Effector memory CD4-positive, alpha-beta T cell (primary cell): ENCODE results near the gene APP.

ENCODE experiments used
- DNase-seq, 3 donors: peaks; one replicate each; pipeline ENCODE4 v3.0.0-alpha.2; 2020
- H3K27ac ChIP-seq: 2 replicates; pipeline ENCODE4 v1.7.0; 2013; ENCODE audit warnings: mild to moderate bottlenecking, low read length, moderate library complexity; ENCODE audit not compliant: insufficient read depth, poor library complexity, severe bottlenecking
- H3K27me3 ChIP-seq: replicated peaks from 2 replicates; pipeline ENCODE4 v1.7.0; 2013; ENCODE audit warnings: mild to moderate bottlenecking, low read length; ENCODE audit not compliant: insufficient read depth, control insufficient read depth, poor library complexity, severe bottlenecking
- H3K36me3 ChIP-seq: 2 replicates; pipeline ENCODE4 v1.7.0; 2013; ENCODE audit warnings: mild to moderate bottlenecking, low read length, moderate library complexity; ENCODE audit not compliant: control insufficient read depth, insufficient read depth
- H3K4me1 ChIP-seq: 2 replicates; pipeline ENCODE4 v1.7.0; 2013; ENCODE audit warnings: low read length, mild to moderate bottlenecking; ENCODE audit not compliant: control insufficient read depth, insufficient read depth, poor library complexity, severe bottlenecking
- H3K4me3 ChIP-seq: 2 replicates; pipeline ENCODE4 v1.7.0; 2013; ENCODE audit warnings: low read length, low read depth, mild to moderate bottlenecking; ENCODE audit not compliant: insufficient read depth, poor library complexity, severe bottlenecking
- H3K9me3 ChIP-seq: 2 replicates; pipeline ENCODE4 v1.7.0; 2013; ENCODE audit warnings: mild to moderate bottlenecking, low read length, moderate library complexity; ENCODE audit not compliant: control insufficient read depth

APP gene

GRCh38 chr21:25862112-25862511, 308.5 kb downstream of the APP start:
- Histone ChIP-seq H3K9me3 (no peaks in the 10 kb centered on the region), H3K36me3 (no peaks in the 10 kb centered on the region), H3K27ac (no peak overlapping the region), H3K27me3 (no peaks in the 10 kb centered on the region), H3K4me1 (no peaks in the 10 kb centered on the region), H3K4me3 (no peak overlapping the region)
- DNase-seq: no peak

- no peak for DNase-seq
- no peak overlapping the region for H3K4me3 ChIP-seq
- H3K9me3 ChIP-seq: no peaks in the 10 kb centered on the region
- no peak overlapping the region for H3K27ac ChIP-seq
- H3K27me3 ChIP-seq: no peaks in the 10 kb centered on the region
- no peaks in the 10 kb centered on the region for H3K36me3 ChIP-seq
- no peaks in the 10 kb centered on the region for H3K4me1 ChIP-seq
These were observed 311.2 kb downstream of the APP start for GRCh38 chr21:25859235-25859929.

GRCh38 chr21:25858325-25858724, 312.2 kb downstream of the APP start:
- Histone ChIP-seq H3K36me3 (no peaks in the 10 kb centered on the region), H3K27me3 (no peaks in the 10 kb centered on the region), H3K27ac (no peak overlapping the region), H3K9me3 (no peaks in the 10 kb centered on the region), H3K4me1 (no peaks in the 10 kb centered on the region), H3K4me3 (no peak overlapping the region)
- DNase-seq: no peak

- no peaks in the 10 kb centered on the region for H3K36me3 ChIP-seq
- no peaks in the 10 kb centered on the region for H3K27me3 ChIP-seq
- H3K27ac ChIP-seq: no peak overlapping the region
- H3K4me1 ChIP-seq: no peaks in the 10 kb centered on the region
- H3K4me3 ChIP-seq: no peak overlapping the region
- H3K9me3 ChIP-seq: no peaks in the 10 kb centered on the region
- no peak for DNase-seq
These were observed 313.1 kb downstream of the APP start for GRCh38 chr21:25857308-25858074.

GRCh38 chr21:25855576-25855975, 315.0 kb downstream of the APP start:
- Histone ChIP-seq H3K36me3 (no peaks in the 10 kb centered on the region), H3K27ac (no peak overlapping the region), H3K9me3 (no peaks in the 10 kb centered on the region), H3K4me1 (no peaks in the 10 kb centered on the region), H3K4me3 (no peak overlapping the region), H3K27me3 (no peaks in the 10 kb centered on the region)
- no peak for DNase-seq

- H3K27ac ChIP-seq: no peak overlapping the region
- no peaks in the 10 kb centered on the region for H3K36me3 ChIP-seq
- no peaks in the 10 kb centered on the region for H3K27me3 ChIP-seq
- no peaks in the 10 kb centered on the region for H3K4me1 ChIP-seq
- no peak for DNase-seq
- no peaks in the 10 kb centered on the region for H3K9me3 ChIP-seq
- H3K4me3 ChIP-seq: no peak overlapping the region
These were observed 320.3 kb downstream of the APP start for GRCh38 chr21:25850126-25850842.

GRCh38 chr21:25848309-25848708, 322.3 kb downstream of the APP start:
- no peak for DNase-seq
- no peak overlapping the region for H3K4me3 ChIP-seq
- no peaks in the 10 kb centered on the region for H3K4me1 ChIP-seq
- no peaks in the 10 kb centered on the region for H3K36me3 ChIP-seq
- no peaks in the 10 kb centered on the region for H3K27me3 ChIP-seq
- no peaks in the 10 kb centered on the region for H3K9me3 ChIP-seq
- no peak overlapping the region for H3K27ac ChIP-seq

GRCh38 chr21:25845729-25846256, 324.8 kb downstream of the APP start:
- H3K4me1 ChIP-seq: no peaks in the 10 kb centered on the region
- no peaks in the 10 kb centered on the region for H3K27me3 ChIP-seq
- DNase-seq: no peak
- H3K36me3 ChIP-seq: no peaks in the 10 kb centered on the region
- no peak overlapping the region for H3K27ac ChIP-seq
- H3K9me3 ChIP-seq: no peaks in the 10 kb centered on the region
- H3K4me3 ChIP-seq: no peak overlapping the region

- Histone ChIP-seq H3K4me3 (no peak overlapping the region), H3K27ac (no peak overlapping the region), H3K9me3 (no peaks in the 10 kb centered on the region), H3K27me3 (no peaks in the 10 kb centered on the region), H3K4me1 (no peaks in the 10 kb centered on the region), H3K36me3 (no peaks in the 10 kb centered on the region)
- no peak for DNase-seq
These were observed 327.6 kb downstream of the APP start for GRCh38 chr21:25842925-25843324.

GRCh38 chr21:25838809-25839208, 331.8 kb downstream of the APP start:
- Histone ChIP-seq H3K27ac (no peak overlapping the region), H3K4me1 (no peaks in the 10 kb centered on the region), H3K4me3 (no peak overlapping the region), H3K9me3 (no peaks in the 10 kb centered on the region), H3K27me3 (no peaks in the 10 kb centered on the region), H3K36me3 (no peaks in the 10 kb centered on the region)
- no peak for DNase-seq
